NCI-H1092 treated with DMSO at 0.1 percent for 48 hours (cell line): ENCODE results near the gene TRIM5.
"Not testable (repeated sequence)": the region's sequence is repeated elsewhere in the genome, so short reads cannot be mapped to it uniquely, and the experiment has no call there.

Experiments used
- DNase-seq: peaks from one replicate; lab custom pipeline; 2025; lab: John Stamatoyannopoulos, UW

The TRIM5 gene, protein sequence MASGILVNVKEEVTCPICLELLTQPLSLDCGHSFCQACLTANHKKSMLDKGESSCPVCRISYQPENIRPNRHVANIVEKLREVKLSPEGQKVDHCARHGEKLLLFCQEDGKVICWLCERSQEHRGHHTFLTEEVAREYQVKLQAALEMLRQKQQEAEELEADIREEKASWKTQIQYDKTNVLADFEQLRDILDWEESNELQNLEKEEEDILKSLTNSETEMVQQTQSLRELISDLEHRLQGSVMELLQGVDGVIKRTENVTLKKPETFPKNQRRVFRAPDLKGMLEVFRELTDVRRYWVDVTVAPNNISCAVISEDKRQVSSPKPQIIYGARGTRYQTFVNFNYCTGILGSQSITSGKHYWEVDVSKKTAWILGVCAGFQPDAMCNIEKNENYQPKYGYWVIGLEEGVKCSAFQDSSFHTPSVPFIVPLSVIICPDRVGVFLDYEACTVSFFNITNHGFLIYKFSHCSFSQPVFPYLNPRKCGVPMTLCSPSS

DNA sequence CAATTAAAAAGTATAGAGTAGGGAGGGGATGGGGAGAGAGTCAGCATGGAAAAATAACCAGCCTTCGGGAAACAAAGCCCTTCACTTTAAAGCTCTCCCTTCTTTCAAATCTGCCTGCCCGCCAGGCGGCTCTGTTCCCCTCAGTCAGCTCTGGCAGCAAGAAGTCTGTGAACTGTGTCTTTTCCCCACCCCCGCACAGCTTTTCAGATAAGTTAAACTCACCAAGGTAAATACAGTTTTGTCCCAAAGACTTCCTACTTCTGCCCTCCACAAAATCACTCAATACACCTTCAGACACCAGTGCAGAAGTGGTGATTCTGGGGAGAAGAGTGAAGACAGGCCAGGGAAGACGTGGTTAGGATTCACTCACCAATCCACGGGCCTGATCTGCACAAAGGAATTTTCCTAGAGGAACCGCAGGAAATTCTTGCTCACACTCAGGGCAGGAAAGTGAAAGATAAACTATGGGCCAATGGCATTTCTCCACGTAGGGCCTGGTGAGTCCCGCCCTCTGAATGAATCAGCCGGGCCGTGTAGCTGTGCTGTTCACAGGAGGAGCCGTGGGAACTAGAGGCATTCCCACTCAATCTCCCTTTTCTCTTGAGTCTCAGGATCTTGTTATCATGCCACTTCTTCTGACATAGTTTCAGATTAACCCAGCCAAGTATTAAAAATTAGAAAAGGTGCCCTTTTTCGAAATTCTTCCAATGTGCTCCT is at the start of gene TRIM5:
TRIM5 (minus strand) TSS at position 429 of the 717 bp plus-strand sequence. CDS start 4,897 bp downstream, outside the sequence.
- DNase-seq = no peak

DNA sequence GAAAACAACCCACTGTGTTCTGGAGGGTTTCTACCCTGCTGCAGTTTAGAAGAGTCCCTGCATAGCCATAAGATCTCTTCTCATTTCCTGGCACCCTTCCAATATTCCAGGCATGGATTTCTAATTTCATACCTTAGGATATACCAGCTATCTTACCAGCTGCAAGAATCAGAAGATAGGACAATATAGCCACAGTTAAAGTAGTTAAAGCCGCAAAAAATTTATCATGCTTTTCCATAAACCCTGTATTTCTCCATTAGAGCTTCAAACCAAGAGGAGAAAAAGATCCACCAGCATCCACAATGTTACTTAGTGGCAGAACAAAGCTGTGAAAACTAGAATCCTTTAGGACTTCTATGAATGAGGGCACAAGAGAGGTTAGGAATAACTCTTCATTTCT is 42.8 kb upstream of the TRIM5 start:
- DNase-seq = no peak

DNA sequence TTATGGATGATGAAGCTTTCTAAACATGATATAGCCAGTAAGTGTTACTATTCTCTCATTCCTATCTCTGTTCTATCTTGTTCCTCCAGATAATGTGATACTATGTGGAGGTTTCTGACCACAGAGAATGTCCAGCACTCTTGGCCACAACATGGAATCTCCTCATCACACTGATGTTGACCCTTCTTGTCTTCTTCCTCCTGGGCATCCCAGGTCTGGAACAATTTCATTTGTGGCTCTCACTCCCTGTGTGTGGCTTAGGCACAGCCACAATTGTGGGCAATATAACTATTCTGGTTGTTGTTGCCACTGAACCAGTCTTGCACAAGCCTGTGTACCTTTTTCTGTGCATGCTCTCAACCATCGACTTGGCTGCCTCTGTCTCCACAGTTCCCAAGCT is 41.5 kb upstream of the TRIM5 start:
- DNase-seq = no peak

DNA sequence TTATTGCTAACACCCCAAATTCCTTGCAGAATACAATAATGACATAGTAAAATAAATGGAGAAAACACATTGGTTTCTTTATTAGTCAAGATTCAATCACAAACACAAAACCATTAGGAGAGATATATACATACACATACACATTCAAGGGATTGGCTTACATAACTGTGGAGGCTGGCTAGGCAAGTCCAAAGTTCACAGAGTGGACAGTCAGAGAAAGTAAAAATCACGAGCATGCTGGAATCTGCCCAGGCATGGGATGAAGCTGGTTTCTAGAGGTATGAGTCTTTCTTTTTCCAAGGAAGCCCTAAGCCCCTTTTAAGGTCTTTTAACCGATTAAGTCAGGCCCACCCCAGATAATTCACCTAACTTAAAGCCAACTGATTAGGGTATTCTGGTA is 37.7 kb upstream of the TRIM5 start:
- DNase-seq = no peak

DNA sequence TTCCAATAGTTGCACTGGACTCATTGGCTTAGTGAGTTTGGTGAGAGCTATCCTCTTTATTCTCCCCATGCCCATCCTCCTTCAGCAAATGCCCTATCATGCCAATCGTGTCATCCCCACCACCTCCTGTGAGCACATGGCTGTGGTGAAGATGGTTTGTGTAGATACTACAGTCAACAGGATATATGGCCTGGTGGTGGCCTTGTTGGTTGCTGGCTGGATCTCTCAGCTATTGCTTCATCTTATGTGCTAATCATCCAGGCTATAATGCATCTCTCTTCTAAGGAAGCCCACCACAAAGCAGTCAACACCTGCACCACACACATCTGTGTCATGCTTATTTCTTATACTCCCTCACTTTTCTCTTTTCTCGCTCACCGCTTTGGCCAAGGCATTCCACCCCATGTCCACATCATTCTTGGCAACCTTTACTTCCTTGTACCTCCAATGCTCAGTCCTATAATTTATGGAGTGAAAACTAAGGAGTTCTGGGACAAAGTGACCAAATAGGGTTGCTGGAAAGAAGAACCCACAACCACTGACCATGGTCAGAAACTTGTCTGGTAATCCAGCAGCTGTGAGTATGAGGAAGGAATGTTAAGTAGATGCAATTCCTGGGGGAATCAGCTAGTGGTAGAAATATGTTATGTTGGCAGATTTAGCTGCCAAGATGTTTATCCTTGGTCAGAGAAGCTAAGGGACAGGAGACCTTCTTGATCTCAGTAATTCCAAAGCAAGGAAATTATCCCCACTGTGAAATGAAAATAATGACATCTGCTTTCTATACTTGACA is 35.0 kb upstream of the TRIM5 start:
- DNase-seq = no peak

DNA sequence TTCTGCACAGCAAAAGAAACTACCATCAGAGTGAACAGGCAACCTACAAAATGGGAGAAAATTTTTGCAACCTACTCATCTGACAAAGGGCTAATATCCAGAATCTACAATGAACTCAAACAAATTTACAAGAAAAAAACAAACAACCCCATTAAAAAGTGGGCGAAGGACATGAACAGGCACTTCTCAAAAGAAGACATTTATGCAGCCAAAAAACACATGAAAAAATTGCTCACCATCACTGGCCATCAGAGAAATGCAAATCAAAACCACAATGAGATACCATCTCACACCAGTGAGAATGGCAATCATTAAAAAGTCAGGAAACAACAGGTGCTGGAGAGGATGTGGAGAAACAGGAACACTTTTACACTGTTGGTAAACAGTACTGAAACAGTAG is 31.6 kb upstream of the TRIM5 start:
- DNase-seq = not testable (repeated sequence)

DNA sequence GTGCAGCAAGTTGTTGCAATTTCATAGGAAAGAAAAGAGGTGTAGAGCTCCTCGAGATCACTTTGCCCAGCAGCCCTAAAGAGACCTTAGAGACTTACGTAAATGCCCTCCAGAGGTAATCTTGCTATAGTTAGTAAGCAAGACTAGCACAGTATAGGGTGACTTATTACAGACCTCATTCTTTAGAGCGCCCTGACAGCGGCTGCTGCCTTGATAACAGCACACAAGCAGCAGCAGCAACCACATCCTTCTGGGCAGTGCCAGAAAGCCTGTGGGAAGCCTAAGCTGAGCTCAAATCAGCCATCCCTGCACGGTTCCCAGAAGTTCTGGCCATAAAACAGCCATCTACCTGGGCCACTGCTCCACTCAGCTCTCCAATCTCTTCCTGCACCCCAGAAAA is 28.8 kb upstream of the TRIM5 start:
- no peak for DNase-seq

DNA sequence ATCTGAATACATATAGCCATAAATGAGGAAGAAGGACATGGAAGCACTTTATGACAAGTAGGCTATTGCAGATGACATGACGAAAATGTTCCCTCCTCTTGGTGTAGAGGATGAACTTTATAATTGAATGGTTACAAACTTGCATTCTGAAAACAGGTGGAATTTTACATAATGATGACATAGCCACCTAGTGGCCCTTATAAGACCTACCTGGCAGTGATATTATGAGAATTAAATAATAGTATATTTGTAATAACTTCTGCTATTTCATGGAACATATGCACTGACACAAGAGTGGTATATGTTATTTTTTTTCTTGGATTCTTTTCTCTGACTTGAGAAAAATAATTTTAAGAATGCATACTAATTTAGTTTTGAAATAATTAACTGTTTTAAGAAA is 27.6 kb upstream of the TRIM5 start:
- DNase-seq = no peak

DNA sequence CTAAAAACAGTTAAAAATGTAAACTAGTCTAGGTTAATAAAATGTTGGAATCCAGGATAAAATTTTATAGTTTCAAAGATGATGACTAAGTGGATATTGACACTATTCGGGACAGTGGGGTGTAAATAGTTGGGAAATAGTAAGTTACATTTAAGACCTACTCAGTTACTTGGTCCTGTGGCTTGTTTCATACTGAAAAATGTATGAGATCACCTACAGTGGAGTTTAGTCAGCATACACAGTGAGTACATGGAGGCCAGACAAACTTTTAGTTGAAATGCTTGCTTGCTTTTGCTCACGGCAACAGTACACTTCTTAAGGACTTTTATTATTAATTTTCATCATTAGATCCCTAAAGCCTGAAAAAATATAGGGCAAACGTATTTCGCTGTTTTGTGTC is 20.8 kb upstream of the TRIM5 start:
- no peak for DNase-seq

DNA sequence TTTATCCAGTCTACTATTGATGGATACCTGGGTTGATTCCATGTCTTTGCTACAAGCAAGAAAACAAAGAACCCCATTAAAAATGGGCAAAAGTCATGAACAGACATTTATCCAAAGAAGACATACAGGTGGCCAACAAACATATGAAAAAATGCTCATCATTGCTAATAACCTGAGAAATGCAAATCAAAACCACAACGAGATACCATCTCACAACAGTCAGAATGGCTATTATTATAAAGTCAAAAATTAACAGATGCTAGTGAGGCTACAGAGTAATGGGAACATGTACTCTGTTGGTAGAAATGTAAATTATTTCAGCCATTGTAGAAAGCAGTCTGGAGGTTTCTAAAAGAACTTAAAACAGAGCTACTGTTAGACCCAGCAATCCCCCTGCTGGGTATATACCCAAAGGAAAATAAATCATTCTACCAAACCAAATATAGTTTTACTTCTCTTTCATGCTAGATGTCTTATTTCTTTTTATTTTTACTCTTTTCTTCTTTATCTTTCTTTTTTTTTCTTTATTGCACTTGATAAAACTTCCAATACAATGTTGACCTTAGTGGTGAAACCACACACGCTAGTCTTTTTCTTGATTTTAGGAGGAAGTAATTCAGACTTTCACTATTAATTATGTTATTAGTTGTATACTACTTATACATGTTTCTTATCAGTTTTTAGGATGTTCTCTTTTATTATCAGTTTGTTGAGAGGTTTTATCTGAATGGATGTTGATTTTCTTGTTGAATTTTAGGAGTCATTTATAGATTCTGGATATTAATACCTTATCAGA is 19.1 kb upstream of the TRIM5 start:
- no peak for DNase-seq

DNA sequence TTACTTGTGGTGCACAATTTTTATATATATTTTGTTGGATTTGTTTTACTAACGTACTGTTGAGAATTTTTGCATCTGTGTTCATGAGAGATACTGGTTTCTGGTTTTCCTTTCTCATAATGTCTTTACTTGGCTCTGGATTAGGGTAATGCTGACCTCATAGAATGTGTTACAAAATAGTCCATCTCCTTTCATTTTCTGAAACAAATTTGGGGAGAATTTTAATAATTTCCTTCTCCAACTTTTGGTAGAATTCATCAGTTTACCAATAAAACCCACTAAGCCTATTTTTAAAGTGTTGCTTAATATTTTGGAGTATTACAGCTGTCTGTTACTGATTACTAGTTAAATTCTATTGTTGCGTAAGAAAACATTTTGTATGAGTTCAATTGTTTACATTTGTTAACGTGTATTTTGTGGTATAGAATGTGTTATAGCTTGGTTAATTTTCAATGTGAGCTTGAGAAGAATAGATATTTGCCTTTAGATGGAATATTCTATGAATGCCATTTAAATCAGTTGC is 16.2 kb upstream of the TRIM5 start:
- DNase-seq = no peak

DNA sequence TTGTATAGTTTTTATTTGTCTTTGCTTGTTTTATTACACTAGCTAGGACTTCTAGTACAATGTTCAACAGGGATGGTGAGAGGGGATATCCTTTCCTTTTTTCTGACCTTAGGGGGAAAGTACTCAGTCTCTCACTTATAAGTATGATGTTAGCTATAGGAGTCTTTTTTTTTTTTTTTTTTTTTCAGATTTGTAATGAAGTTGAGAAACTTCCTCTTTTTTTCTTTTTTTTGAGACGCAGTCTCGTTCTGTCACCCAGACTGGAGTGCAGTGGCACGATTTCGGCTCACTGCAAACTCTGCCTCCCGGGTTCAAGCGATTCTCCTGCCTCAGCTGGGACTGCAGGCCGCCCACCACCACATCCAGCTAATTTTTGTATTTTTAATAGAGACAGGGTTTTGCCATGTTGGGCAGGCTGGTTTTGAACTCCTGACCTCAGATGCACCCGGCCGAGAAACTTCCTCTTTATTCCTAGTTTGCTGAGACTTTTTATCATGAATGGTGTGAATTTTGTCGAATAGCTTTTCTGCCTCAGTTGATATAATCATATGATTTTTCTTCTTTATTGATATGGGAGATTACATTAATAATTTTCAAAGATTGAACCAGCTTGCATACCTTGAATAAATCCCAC is 15.7 kb upstream of the TRIM5 start:
- DNase-seq = no peak

DNA sequence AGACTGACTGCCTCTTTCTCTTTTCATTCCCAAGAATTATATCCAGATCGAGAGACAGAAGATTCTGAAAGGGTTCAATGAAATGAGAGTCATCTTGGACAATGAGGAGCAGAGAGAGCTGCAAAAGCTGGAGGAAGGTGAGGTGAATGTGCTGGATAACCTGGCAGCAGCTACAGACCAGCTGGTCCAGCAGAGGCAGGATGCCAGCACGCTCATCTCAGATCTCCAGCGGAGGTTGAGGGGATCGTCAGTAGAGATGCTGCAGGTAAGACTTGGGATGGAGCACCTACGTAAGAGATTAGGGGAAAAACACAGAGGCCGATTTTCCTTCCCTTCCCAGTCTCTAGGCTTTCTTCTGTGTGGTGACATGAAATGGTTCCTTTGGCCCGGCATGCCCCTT is 13.4 kb upstream of the TRIM5 start:
- no peak for DNase-seq

DNA sequence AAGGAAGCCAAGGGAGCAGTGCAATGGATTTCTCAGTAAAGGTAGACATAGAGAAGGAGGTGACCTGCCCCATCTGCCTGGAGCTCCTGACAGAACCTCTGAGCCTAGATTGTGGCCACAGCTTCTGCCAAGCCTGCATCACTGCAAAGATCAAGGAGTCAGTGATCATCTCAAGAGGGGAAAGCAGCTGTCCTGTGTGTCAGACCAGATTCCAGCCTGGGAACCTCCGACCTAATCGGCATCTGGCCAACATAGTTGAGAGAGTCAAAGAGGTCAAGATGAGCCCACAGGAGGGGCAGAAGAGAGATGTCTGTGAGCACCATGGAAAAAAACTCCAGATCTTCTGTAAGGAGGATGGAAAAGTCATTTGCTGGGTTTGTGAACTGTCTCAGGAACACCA is 11.3 kb upstream of the TRIM5 start:
- DNase-seq = no peak

DNA sequence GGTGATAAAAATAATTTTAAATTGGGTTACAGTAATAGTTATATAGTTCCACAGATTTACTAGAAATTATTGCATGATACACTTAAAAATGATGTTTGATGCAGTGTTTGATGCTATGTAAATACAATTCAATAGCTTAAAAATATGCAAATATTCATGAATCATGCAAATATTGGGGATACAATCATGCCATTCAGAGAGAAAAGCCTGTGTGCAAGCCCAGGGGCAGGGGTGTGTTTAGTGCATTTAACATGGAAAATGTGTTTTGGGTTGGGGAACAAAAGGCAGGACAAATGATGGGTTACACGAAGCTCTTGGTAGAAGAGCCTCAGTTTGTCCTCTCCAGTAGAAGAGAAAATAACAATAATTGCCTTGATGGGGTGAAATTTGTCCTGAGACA is 10.7 kb upstream of the TRIM5 start:
- DNase-seq = no peak

DNA sequence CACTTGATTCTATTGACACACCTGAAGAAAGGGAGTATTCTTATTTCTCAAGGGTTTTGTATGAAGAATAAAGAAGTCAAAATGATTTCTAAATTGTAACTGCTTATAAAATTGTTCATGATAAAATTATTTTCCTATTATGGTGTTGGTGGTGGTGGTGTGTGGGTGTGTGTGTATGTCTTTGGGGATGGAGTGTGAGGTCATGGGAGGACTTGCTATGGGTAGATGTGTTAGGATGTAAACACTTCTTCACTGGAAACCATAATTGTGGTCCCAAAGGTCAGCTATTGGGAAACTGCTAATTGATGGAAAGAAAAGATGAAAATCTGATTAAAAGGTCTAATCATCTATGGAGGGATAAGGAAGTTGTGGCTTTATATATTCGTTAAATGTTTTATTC is 9.8 kb upstream of the TRIM5 start:
- no peak for DNase-seq

DNA sequence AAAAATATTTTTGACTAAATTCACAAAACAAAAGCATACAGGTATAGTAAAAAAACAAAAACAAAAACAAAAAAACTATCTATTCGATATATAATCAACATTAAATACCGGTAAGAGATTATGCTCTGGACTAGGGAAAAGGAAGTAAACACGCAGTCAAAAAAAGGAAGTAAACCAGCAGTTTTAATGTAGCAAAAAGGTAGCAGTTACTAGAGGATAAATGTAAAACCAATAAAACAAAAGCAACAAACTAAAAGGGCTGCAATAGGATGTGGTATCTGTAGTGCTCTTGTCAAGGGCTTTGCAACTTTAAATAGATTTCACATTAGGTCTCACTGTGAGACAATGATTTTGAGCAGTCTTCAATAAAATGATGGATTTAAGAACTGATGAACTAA is 7.1 kb upstream of the TRIM5 start:
- no peak for DNase-seq

DNA sequence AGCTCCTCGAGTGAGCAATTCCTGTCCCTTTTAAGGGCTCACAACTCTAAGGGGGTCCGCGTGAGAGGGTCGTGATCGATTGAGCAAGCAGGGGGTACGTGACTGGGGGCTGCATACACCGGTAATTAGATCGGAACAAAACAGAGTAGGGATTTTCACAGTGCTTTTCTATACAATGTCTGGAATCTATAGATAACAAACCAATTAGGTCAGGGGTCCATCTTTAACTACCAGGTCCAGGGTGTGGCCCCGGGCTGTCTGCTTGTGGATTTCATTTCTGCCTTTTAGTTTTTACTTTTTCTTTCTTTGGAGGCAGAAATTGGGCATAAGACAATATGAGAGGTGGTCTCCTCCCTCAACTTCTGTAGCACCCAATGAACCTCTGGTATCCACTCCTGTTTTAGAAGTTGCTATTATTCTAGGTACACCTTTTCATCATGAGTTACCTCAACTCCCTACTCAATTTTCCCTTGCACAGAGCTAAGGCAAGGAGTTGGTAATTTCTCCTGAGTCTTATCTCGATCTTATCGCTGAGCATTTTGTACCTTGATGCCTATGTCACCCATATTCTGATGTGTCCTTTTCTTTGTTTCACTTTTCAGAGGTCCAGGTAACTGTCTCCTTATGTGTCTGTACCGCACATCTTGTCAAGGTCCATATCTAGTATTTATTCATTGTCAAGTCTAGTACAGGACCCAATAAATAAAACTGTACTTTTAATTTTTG is 6.5 kb upstream of the TRIM5 start:
- DNase-seq = not testable (repeated sequence)

DNA sequence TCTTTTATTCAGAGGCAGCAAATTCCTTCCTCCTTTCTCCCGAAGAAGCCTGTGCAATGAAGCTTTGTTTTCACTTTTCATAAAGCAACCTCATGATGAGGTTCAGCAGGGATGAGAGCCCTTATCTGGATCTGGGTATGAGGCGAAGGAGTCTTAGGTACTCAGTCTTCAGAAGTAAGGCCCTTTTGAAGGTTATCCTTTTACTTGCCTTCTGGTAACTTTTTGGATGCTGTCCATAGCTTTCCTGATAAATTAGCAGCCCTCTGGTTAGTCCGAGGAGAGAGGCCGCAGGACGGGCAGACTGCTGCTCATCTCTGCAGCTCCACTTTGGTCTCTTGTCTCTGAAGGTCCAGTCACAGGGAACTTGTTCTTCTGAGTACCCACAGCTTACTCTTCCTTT is 5.9 kb upstream of the TRIM5 start:
- DNase-seq = no peak

DNA sequence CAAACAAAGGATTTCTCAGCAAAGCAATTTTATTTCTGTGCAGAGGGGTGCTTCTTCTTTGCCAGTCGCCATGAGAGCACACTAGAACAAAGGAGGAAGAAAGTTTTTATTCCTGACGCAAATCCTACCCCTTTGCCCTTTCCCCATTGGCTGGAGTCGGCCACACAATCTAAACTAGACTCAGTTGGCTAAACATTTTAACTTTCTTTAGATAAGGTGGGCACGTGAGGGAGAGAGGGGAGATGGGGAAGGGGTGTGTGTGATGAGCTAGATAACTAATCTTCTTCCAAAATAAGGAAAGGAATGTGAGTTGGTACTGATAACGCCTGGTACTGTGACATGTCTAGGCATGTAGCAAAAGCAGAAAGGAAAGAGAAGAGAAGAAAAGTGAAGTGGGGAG is 5.3 kb upstream of the TRIM5 start:
- no peak for DNase-seq
